ENCODE results near the gene ATP9B. TPM values are rescaled to one million over a fixed set of nuclear protein-coding genes. Genes with fewer than 3 reads are reported as not detected.

The ATP9B gene
- total and polyA plus RNA-seq, 10 of the 15 experiments (the other 5 are each of a cell fraction or from before 2014, with no cell fraction given) = 0.74 to 20.7 (median 12.9) TPM

GRCh38 chr18:79422783-79423165 is 353.6 kb downstream of the ATP9B start:
- ChIA-PET SMC1A (ENCODE audit: uncharacterized antibody, unreplicated experiment) (no interaction called here), POLR2A (interaction anchor here (0.6 kb wide), 1 partner anchor 19 kb away, joined by 3 read pairs; no protein-coding TSS in a partner anchor), RAD21 (ENCODE audit: unreplicated experiment) (no interaction called here), CTCF (no interaction called here)
- ATAC-seq = no peak
- Histone ChIP-seq H3K27me3 (replicated peaks in 1 of 2; ENCODE audit: control insufficient read depth in 2 of 2, insufficient read depth in 2 of 2, low read length in 1 of 2) (no peaks in the 10 kb centered on the region), H3K79me2 (ENCODE audit: control insufficient read depth, insufficient read depth, low read length) (no peaks in the 10 kb centered on the region), H3K4me1 (ENCODE audit: control insufficient read depth, insufficient read depth, low read length) (no peaks in the 10 kb centered on the region), H2AFZ (ENCODE audit: control insufficient read depth, low read depth, low read length) (no peak overlapping the region), H3K9ac (ENCODE audit: control insufficient read depth, insufficient read depth, low read length) (no peak overlapping the region), H3K4me3 (no peak overlapping the region), H3K9me3 (replicated peaks; ENCODE audit: control insufficient read depth, insufficient read depth, low read length) (no peaks in the 10 kb centered on the region), H3K4me2 (ENCODE audit: control insufficient read depth, insufficient read depth) (no peak overlapping the region), H3K27ac (ENCODE audit: control insufficient read depth, insufficient read depth) (no peak overlapping the region), H3K36me3 (ENCODE audit: control insufficient read depth in 2 of 2, insufficient read depth in 2 of 2, low read length in 1 of 2) (peaks cover 0 to 11% of the 10 kb centered on the region in 2 experiments; a peak in 2 of 4 replicates), H4K20me1 (ENCODE audit: control insufficient read depth, insufficient read depth) (no peaks in the 10 kb centered on the region; the same call in none of the 2 replicates)
- intact Hi-C loops (cut with micrococcal nuclease; ENCODE audit: unreplicated experiment) (no loop called here), in situ Hi-C loops (cut with MboI) (no loop called here)
- TF ChIP-seq HSF1 (IDR thresholded peaks at IDR 0.05; ENCODE audit: low read depth, low read length) = no peak
- no peak for TF ChIP-seq BCL11A (IDR thresholded peaks at IDR 0.05; ENCODE audit: low read depth, low read length)
- TF ChIP-seq ATF3 (IDR thresholded peaks at IDR 0.05; ENCODE audit: borderline replicate concordance, extremely low read depth, low read depth, low read length) = no peak
- TF ChIP-seq SP1 (IDR thresholded peaks at IDR 0.05; ENCODE audit: low read depth, low read length) = no peak
- TF ChIP-seq SIX5 (IDR thresholded peaks at IDR 0.05; ENCODE audit: low read depth, low read length, severe bottlenecking) = no peak
- TF ChIP-seq ZNF592 (IDR thresholded peaks at IDR 0.05) = no peak
- no peak for TF ChIP-seq CEBPB (IDR thresholded peaks at IDR 0.05; ENCODE audit: borderline replicate concordance in 1 of 2, low read depth in 2 of 2, low read length in 2 of 2)
- TF ChIP-seq STAT3 (IDR thresholded peaks at IDR 0.05; ENCODE audit: low read depth, low read length) = no peak
- TF ChIP-seq NFIC (IDR thresholded peaks at IDR 0.05; ENCODE audit: low read depth, low read length) = no peak
- no peak for TF ChIP-seq SREBF2 (IDR thresholded peaks at IDR 0.05; ENCODE audit: low read length)
- BruUV-seq (replicated peaks) = no TSS peak
- WGBS (ENCODE audit: insufficient coverage, insufficient replicate concordance, low lambda C conversion rate, missing lambda C conversion rate) = 96% methylated on average over 8 of the region's 12 CpGs
- no peak for DNase-seq (ENCODE audit: low read depth, low spot score)
- FAIRE-seq = no peak
